NB4 (cell line): ENCODE measurements around the gene CCDC102B.

Source experiments
- MYC ChIP-seq: IDR thresholded peaks from 2 replicates; pipeline ENCODE4 v1.6.1; 2011; ENCODE audit warnings: low read depth, low read length
- POLR2A ChIP-seq: IDR thresholded peaks from 2 replicates; pipeline ENCODE4 v1.6.1; 2011; ENCODE audit warnings: mild to moderate bottlenecking; ENCODE audit not compliant: insufficient read length; ENCODE audit errors: extremely low read depth
- TF ChIP-seq, protein P1 (sequence below): IDR thresholded peaks from one replicate; pipeline ENCODE4 v1.5.1; 2012; ENCODE audit warnings: low read depth, low read length
- TF ChIP-seq, protein P2 (sequence below): IDR thresholded peaks from 2 replicates; pipeline ENCODE4 v1.6.1; 2011; ENCODE audit warnings: low read depth, low read length

DNA sequence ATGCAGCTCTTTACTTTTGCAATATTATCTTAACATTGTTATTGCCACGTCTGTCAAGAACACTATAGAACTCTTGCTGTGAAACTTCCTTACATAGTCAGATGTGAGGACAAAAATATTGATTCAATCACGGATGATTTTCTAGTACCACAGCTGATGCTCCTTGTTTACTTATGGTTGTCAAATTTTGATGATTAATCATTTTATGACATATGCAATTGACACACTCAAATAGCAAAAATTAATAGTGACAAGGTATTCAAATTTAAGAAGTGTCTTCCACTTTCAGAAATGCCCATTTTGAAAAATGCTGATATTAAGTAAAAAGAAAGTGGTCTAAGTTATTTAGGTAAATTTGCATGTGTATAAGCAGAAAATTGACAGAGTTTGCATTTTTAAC is 284.0 kb downstream of the CCDC102B start:
- TF ChIP-seq, protein P1, sequence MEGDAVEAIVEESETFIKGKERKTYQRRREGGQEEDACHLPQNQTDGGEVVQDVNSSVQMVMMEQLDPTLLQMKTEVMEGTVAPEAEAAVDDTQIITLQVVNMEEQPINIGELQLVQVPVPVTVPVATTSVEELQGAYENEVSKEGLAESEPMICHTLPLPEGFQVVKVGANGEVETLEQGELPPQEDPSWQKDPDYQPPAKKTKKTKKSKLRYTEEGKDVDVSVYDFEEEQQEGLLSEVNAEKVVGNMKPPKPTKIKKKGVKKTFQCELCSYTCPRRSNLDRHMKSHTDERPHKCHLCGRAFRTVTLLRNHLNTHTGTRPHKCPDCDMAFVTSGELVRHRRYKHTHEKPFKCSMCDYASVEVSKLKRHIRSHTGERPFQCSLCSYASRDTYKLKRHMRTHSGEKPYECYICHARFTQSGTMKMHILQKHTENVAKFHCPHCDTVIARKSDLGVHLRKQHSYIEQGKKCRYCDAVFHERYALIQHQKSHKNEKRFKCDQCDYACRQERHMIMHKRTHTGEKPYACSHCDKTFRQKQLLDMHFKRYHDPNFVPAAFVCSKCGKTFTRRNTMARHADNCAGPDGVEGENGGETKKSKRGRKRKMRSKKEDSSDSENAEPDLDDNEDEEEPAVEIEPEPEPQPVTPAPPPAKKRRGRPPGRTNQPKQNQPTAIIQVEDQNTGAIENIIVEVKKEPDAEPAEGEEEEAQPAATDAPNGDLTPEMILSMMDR: no peak
- TF ChIP-seq POLR2A (no peak), MYC (no peak)
- TF ChIP-seq, protein P2, sequence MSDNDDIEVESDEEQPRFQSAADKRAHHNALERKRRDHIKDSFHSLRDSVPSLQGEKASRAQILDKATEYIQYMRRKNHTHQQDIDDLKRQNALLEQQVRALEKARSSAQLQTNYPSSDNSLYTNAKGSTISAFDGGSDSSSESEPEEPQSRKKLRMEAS: no peak
